ENCODE measurements around the gene MYO5B. TPM values are rescaled to one million over a fixed set of nuclear protein-coding genes. Genes with fewer than 3 reads are reported as not detected.

MYO5B gene
- polyA plus RNA-seq, 1 donor (not counting 4 experiments of a cell fraction or from before 2014, with no cell fraction given): 6.8 TPM

DNA sequence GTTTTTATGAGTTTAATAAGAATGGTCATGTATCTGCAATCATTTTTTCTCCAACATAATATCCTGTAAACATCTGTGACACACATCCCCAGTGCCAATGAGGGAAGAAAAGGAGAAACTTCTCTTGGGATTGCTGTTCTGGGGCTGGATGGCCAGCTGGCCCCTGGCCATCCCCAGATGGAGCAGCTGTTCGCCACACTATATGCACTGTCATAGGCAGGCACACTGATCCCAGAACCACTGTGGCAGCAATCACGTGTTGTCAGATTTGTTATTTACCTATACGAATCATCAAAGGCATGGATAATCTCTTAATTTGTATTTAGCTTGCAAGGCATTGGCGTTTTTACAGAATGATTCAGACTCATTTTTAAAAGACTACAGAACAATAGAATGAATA, 214.1 kb downstream of the MYO5B start:
- no peaks in the 10 kb centered on the region for H3K4me1 ChIP-seq (ENCODE audit: control insufficient read depth, extremely low read depth, insufficient read depth, low read length)
- H3K4me3 ChIP-seq (ENCODE audit: control insufficient read depth in 2 of 3, extremely low read depth in 1 of 3, insufficient read depth in 2 of 3, low read depth in 1 of 3, low read length in 3 of 3): no peak overlapping the region
- no peak for FAIRE-seq
- H3K9ac ChIP-seq (ENCODE audit: control insufficient read depth, extremely low read depth, insufficient read depth, low read length): no peak overlapping the region
- no peaks in the 10 kb centered on the region for H3K36me3 ChIP-seq (ENCODE audit: control insufficient read depth in 2 of 2, extremely low read depth in 1 of 2, insufficient read depth in 2 of 2, low read length in 2 of 2)
- no peaks in the 10 kb centered on the region for H3K9me3 ChIP-seq (ENCODE audit: control insufficient read depth, low read depth, low read length)
- no peak for TF ChIP-seq EZH2 (IDR thresholded peaks at IDR 0.05; ENCODE audit: low read length)
- TF ChIP-seq, protein P1, sequence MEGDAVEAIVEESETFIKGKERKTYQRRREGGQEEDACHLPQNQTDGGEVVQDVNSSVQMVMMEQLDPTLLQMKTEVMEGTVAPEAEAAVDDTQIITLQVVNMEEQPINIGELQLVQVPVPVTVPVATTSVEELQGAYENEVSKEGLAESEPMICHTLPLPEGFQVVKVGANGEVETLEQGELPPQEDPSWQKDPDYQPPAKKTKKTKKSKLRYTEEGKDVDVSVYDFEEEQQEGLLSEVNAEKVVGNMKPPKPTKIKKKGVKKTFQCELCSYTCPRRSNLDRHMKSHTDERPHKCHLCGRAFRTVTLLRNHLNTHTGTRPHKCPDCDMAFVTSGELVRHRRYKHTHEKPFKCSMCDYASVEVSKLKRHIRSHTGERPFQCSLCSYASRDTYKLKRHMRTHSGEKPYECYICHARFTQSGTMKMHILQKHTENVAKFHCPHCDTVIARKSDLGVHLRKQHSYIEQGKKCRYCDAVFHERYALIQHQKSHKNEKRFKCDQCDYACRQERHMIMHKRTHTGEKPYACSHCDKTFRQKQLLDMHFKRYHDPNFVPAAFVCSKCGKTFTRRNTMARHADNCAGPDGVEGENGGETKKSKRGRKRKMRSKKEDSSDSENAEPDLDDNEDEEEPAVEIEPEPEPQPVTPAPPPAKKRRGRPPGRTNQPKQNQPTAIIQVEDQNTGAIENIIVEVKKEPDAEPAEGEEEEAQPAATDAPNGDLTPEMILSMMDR (optimal IDR thresholded peaks at IDR 0.05 in 1 of 3, IDR thresholded peaks at IDR 0.05 in 1 of 3, conservative IDR thresholded peaks at IDR 0.05 in 1 of 3; ENCODE audit: extremely low read depth in 1 of 3, insufficient read depth in 2 of 3, low read length in 3 of 3): no peak
- no peaks in the 10 kb centered on the region for H4K20me1 ChIP-seq (ENCODE audit: control insufficient read depth, extremely low read depth, insufficient read depth, low read length)
- no peak overlapping the region for H3K4me2 ChIP-seq (ENCODE audit: control insufficient read depth, extremely low read depth, insufficient read depth, low read depth, low read length)
- dilution Hi-C loops (cut with MboI; ENCODE audit: extremely low pct_ligation_motif_present, low sequenced_read_pairs): no loop called here
- H3K79me2 ChIP-seq (ENCODE audit: control insufficient read depth, insufficient read depth, low read length): no peaks in the 10 kb centered on the region
- H3K9me1 ChIP-seq (ENCODE audit: control insufficient read depth, extremely low read depth, insufficient read depth, low read length): no peaks in the 10 kb centered on the region
- H3K27ac ChIP-seq (ENCODE audit: control insufficient read depth, insufficient read depth, low read length): no peak overlapping the region
- H3K27me3 ChIP-seq (ENCODE audit: control insufficient read depth, extremely low read depth, insufficient read depth, low read length): peaks cover 11% of the 10 kb centered on the region
- H2AFZ ChIP-seq (ENCODE audit: control insufficient read depth, low read length): no peak overlapping the region
- no peak for DNase-seq (ENCODE audit: low read depth, low spot score)

GRCh38 chr18:49976795-49977560, 218.0 kb downstream of the MYO5B start:
- Histone ChIP-seq H3K27ac (ENCODE audit: control insufficient read depth, insufficient read depth, low read length) (no peak overlapping the region), H3K4me1 (ENCODE audit: control insufficient read depth, extremely low read depth, insufficient read depth, low read length) (no peaks in the 10 kb centered on the region), H3K4me2 (ENCODE audit: control insufficient read depth, extremely low read depth, insufficient read depth, low read depth, low read length) (no peak overlapping the region), H3K36me3 (ENCODE audit: control insufficient read depth in 2 of 2, extremely low read depth in 1 of 2, insufficient read depth in 2 of 2, low read length in 2 of 2) (no peaks in the 10 kb centered on the region), H3K79me2 (ENCODE audit: control insufficient read depth, insufficient read depth, low read length) (no peaks in the 10 kb centered on the region), H3K9me1 (ENCODE audit: control insufficient read depth, extremely low read depth, insufficient read depth, low read length) (no peaks in the 10 kb centered on the region), H3K4me3 (ENCODE audit: control insufficient read depth in 2 of 3, extremely low read depth in 1 of 3, insufficient read depth in 2 of 3, low read depth in 1 of 3, low read length in 3 of 3) (no peak overlapping the region), H3K9ac (ENCODE audit: control insufficient read depth, extremely low read depth, insufficient read depth, low read length) (no peak overlapping the region), H2AFZ (ENCODE audit: control insufficient read depth, low read length) (no peak overlapping the region), H3K9me3 (ENCODE audit: control insufficient read depth, low read depth, low read length) (no peaks in the 10 kb centered on the region), H4K20me1 (ENCODE audit: control insufficient read depth, extremely low read depth, insufficient read depth, low read length) (no peaks in the 10 kb centered on the region), H3K27me3 (ENCODE audit: control insufficient read depth, extremely low read depth, insufficient read depth, low read length) (peaks cover 6% of the 10 kb centered on the region)
- TF ChIP-seq, protein P1 (optimal IDR thresholded peaks at IDR 0.05 in 1 of 3, IDR thresholded peaks at IDR 0.05 in 1 of 3, conservative IDR thresholded peaks at IDR 0.05 in 1 of 3; ENCODE audit: extremely low read depth in 1 of 3, insufficient read depth in 2 of 3, low read length in 3 of 3): no peak
- no peak for TF ChIP-seq EZH2 (IDR thresholded peaks at IDR 0.05; ENCODE audit: low read length)
- dilution Hi-C loops (cut with MboI; ENCODE audit: extremely low pct_ligation_motif_present, low sequenced_read_pairs): no loop called here
- no peak for FAIRE-seq
- DNase-seq (ENCODE audit: low read depth, low spot score): no peak

Measured in keratinocyte (primary cell).